Activated CD4-positive, alpha-beta T cell treated with anti-CD3 and anti-CD28 coated beads for 1 hour (primary cell): ENCODE measurements around the gene SLC35C1.
"Not testable (repeated sequence)": the region's sequence is repeated elsewhere in the genome, so short reads cannot be mapped to it uniquely, and the experiment has no call there.

ENCODE experiments used
- DNase-seq: peaks from one replicate; pipeline ENCODE4 v3.0.0-alpha.2; 2020

Gene SLC35C1

DNA sequence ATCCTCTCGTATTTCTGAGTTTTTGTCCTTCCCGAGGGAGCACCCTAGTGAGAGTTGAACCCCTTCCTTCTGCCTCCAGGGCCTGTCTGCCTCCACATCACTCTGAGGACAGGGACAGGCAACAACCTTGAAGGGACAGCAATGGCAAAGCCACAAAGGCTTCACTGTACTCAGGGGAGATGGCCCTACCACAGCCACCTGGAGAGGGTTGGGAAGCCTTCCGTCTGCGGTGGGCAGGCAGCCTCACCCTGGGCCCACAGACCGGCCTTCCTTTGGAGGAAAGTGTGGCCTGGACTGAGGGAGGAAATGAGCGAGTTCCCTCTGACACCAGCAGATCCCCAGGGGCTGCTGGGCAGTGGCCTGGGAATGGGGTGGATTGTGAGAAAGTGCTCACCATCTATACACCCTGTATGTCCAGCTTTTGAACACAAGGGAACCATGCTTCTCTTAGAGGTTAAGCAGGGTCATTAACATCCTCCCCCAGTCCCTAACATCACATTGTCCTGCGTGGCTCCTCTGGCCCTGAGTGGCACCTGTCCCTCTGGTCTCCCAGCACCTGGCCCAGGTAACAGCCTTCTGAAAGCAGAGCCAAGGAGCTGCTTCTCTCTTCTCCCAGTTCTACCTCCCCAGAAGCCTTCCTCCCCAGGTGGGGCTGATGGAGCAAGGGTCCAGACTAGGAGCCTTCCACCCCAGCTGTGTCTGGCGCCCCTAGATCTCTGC is 6.8 kb downstream of the SLC35C1 start:
- DNase-seq = no peak

DNA sequence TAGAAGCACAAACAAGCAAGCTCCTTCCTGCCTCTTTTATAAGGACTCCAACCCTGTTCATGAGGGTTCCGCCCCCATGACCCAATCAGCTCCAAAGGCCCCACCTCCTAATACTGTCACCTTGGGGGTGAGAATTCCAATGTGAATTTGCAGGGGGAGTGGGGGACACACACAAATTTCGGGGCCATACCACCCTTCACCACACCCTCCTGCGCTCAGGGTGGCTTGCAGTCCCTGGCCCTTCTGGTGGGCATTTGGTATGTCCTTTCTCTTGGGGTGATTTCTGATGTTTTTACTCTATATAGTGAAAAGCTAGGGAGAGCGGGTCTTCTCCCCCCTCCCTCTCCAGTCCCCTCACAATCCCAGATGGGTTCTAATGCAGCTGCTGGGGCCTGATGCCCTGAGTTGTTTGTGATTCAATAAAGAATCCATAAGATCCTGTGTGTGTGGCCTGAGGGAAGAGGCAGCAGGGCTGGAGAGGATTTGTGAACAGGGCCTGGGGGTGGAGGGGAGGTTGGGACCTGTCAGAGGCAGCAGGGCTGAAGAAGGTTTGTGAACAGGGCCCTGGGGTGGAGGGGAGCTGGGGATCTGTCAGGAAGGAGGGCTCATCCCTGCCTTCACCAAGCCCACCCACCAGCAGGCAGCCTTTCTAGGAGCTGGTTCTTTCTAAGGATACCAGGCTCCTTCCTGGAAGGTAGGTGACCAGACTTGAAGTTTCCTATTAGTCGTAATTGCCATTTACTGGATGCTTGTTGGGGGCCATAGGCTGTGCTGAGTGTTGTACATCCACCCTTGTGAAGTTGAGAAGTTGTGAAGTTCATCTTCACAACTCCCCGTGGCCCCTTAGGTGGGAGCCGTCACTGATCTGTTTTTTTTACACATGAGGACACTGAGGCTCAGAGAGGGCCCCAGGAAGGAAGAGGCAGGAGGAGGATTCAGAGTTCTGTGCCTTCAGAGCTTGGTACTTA is 7.9 kb downstream of the SLC35C1 start:
- DNase-seq = no peak

DNA sequence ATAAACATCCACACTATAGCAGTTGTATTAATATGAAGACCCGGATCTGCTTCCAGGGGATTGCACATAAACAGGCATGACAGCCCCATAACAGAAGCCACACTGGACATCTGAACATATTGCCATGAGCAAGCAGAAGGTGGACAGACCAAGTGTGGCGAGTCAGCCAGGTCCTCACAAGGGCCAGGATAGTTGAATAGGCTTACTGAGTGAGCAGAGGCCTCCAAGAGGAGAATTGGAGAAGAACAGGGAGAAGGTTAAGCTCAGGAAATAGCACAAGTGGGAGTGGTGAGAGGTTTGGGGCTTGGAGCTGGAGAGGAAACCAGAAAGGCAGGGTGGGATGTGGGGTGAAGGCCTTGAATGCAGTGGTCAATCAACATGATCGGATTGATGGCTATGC is 10.8 kb downstream of the SLC35C1 start:
- no peak for DNase-seq

DNA sequence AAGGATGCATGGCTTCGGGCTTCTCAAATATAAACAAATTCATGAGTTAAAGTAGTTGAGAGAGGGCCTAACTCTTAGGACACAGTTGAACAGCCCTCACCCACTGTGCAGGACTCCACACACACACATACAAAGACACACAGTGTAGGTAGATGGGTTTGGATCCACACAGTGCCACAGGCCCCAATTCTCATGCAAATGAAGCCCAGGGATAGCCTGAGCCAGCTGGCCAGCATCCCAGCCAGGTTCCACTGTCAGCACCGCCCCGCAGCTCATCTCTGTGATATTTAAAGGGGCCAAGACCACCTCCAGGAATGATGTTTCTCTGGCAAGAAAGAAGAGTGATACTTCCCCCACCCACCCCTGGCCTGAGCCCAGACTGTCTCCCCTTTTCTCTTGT is 11.7 kb downstream of the SLC35C1 start:
- DNase-seq = no peak

DNA sequence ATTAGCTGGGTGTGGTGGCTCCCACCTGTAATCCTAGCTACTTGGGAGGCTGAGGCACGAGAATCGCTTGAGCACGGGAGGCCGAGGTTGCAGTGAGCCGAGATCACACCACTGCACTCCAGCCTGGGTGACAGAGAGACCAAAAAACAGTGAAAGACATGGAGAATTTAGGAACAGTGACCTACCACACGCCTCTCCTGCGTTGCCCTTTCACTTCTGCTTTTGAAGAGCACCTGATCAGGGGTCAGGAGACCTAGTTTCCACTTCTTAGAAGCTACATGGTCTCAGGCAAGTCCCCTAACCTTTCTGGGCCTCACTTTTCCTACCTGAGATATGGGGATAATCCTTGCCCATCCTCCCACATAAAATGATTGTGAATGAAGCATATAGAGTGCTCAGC is 12.2 kb downstream of the SLC35C1 start:
- no peak for DNase-seq

DNA sequence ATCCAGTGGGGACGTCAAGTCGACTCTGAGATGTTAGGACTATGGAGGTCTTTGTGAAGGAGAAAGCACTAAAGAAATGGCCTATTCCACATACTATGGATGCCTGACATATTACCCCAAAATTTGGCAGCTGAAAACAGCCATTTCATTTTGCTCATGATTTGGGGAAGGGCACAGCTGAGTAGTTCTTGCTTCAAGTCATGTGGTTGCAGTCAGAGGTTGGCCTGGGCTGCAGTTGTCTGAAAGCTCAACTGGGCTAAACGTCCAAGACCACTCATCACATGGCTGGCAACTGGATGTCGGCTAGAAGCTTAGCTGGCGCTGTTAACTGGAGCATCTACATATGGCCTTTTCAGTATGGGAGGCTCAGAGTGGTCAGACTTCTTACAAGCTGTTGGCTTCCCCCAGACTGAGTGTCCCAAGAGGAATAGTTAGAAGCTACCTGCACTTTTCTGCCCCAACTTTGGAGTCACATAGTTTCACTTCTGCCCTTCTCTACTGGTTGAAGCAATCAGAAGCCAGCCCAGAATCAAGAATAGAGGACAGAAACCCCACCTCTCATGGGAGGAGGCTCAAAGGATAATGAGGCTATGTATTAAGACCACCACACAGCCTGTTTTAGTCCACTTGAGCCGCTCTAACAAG is 14.1 kb downstream of the SLC35C1 start:
- DNase-seq = no peak

DNA sequence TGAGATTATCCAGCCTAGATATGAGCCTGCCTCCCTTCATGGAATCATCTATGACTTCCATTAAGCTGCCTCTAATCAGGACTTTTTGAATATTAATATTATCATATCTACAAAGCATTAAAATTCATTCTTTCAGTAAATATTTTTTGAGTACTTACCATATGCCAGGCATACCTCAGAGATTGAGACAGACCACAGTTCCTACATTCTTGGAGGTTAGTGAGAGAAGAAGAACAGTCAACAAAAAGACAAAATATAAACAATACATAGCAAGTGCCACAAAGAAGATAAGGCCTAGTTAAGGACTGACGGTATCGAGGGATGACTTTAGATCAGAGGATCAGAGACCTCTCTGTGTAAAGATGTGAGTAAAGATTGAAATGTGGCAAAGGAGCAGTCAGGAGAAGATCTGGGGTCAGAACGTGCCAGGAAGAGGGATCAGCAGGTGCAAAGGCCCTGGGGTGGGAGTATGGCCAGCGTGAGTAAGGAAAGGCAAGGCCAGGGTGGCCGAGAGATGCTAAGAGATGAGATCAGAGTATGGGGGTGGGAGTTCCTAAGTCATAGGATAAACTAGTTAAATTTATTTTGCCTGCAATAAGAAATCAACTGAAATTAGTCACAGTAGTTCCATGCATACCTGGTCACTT is 15.4 kb downstream of the SLC35C1 start:
- no peak for DNase-seq

DNA sequence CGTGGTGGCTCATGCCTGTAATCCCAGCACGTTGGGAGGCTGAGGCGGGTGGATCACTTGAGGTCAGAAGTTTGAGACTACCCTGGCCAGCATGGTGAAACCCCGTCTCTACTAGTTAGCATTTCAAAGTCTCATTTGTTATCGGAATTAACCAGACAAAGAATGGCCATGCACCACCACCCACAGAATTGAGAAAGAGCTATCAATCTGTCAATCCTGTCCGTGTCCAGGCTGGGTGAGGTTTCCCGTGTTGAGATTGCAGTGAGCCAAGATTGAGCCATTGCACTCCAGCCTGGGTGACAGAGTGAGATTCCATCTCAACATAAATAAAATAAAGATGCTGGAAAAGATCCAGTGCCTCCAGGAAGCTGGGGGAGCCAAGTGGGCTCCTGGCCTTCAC is 21.5 kb downstream of the SLC35C1 start:
- DNase-seq = not testable (repeated sequence)

DNA sequence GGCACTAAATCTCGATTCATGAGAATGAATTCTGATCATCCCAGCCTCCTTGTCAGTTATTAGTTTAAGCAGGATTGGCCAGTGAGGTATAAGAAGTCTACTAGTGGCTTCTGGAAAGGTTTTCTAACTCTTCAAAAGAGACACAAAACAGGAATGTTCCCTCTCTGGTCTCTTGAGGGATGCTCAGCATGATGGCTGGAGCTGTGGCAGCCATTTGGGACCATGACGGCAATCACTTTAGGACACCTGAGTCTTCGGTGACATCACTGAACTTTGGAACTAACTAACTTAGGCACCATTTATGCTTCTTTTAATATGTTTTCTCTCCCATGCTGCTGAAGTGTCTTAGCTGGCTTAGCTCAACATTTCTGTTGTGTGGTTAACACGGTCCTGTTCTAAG is 22.2 kb downstream of the SLC35C1 start:
- no peak for DNase-seq

DNA sequence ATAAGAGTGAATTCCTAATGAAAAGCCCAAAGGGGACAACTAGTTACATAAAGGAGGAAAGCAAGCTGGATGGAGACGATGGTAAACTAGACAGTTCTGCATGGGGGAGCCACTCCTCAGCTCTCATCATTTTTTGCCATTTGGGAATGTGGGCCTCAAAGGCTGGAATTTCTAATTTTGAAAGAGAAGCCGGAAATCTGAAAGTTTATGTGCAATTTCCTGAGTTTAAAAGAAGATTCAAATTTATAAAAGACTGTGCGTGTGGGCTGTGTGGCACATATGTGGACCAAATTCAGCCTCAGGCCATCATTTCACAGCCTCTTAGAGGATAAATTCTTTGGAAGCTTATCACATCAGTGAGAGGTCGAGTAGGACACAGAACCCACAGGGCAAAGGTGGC is 24.0 kb downstream of the SLC35C1 start:
- DNase-seq = no peak

DNA sequence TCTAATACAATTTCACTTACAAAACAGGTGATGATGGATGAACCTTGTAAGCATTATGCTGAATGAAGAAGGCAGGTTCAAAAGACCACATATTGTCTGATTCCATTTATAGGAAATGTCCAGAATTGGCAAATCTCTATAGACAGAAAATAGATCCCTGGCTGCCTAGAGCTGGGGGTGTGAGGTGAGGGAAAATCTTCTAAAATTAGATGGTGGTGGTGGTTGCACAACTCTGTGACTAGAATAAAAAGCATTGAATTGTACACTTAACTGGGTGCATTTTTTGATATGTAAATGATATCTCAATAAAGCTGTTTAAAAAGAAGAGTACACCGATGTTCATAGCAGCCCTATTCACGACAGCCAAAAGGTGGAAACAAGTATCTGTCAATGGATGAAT is 25.6 kb downstream of the SLC35C1 start:
- DNase-seq = no peak

DNA sequence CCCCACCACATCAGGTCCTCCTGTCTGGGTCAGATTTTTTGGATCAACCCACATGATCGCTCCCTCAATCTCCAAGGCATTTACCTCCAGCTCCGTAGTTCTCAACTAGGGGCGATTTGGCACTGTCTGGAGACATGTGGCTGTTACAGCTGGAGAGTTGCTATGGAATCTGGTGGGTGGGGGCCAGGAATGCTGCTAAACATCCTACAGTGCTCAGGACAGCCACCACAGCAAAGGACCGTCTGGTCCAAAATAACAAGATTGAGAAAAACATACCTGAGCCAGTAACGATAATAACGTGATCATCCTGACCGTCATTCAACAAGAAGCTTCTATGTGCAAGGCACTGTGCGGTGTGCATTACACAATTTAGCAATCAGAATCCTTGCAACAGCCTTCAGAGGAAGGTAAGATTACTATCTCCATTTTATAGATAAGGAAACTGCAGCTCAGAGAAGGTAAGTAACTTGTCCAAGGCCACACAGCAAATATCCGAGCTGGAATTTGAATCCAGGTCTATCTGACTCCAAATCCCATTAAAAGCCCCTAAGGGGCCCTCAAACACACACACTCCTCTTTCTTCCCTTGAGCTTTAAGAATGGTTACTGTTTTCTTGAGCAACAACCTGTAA is 28.0 kb downstream of the SLC35C1 start:
- DNase-seq = no peak

DNA sequence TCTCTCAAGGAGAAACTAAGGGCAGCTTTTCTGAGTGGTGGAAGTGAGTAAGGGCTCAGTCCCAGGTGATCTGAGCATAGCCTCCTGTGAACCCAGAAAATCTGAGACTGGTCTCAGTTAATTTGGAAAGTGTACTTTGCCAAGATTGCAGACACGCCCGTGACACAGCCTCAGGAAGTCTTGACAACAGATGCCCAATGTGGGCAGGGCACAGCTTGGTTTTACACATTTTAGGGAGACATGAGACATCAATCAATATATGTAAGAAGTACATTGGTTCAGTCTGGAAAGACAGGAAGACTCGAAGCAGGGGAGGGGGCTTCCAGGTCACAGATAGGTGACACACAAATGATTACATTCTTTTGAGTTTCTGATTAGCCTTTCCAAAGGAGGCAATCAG is 28.8 kb downstream of the SLC35C1 start:
- no peak for DNase-seq

DNA sequence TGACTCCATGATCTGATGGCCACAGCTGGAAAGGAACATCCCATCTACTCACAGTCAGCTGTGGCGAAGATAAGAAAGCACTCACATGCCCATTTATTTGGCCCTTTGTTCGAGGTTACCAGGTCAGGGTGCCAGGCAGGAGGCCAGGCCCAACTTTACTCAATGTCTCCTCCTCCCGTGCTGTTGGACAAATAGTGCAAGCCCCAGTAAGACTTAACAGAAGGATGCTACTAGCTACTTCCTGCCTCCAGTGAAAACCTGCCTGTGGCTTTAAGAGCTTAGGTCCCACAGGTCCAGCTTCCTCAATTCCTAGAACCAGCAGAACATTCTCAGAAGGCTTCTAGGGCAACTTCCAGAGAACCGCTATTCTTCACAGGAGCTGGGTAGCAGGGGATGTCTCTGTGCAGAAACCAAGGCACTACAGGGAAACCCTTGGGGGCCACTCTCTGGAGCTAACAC is 29.4 kb downstream of the SLC35C1 start:
- DNase-seq = no peak

DNA sequence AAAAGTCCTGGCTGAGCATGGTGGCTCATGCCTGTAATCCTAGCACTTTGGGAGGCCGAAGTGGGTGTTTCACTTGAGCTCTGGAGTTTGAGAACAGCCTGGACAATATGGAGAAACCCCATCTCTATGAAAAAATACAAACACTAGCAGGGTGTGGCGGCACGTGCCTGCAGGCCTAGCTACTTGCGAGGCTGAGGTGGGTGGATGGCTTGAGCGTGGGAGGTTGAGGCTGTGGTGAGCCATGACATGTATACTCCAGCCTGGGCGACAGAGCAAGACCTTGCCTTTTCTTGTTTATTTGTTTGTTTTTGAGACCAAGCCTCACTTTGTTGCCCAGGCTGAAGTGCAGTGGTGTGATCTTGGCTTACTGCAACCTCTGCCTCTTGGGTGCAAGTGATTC is 34.3 kb downstream of the SLC35C1 start:
- DNase-seq = no peak

DNA sequence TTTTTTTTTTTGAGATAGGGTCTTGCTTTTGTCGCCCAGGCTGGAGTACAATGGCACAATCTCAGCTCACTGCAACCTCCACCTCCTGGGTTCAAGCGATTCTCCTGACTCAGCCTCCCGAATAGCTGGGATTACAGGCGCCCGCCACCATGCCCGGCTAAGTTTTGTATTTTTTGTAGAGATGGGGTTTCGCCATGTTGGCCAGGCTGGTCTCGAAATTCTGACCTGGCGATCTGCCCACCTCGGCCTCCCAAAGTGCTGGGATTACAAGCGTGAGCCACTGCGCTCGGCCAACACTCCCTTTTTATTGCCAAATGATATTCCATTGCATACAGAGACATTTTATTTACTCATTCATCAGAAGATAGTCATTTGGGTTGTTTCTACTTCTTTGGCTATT is 35.3 kb downstream of the SLC35C1 start:
- not testable (repeated sequence) for DNase-seq

DNA sequence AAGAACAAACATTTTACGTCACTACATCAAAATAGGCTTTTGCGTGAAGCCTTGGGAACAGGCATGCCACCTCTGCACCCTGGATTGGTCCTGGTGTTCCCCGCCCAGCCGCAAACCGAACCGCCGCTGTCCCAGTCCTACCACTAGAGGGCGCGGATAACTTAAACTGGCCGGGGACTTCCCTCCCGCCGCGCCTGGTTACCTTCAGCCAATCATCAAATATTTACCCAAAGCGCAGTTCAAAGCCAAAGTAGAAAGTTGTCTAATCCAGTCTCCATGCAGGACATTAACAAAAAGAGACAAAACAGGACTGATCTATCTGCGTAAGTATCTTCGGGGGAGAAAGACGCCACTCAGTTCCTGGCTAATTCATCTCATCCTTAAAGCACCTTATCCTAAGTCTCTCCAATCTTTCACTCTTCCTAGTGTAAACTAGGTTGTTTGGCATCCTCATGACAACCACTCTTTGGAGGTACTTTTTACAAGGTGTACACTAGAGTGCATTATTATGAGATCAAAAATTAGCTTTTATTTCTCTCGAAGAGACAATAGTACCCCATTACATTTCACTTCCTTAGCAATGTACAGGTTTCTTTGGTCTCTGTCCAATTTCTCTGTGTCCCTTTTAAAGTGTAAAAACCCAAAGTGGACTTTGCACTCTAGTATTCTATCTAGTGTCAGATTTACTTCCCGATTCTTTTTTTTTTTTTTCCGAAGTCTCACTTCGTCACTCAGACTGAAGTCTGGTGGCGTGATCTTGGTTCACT is 38.4 kb downstream of the SLC35C1 start:
- peak; percentile 77 for DNase-seq

DNA sequence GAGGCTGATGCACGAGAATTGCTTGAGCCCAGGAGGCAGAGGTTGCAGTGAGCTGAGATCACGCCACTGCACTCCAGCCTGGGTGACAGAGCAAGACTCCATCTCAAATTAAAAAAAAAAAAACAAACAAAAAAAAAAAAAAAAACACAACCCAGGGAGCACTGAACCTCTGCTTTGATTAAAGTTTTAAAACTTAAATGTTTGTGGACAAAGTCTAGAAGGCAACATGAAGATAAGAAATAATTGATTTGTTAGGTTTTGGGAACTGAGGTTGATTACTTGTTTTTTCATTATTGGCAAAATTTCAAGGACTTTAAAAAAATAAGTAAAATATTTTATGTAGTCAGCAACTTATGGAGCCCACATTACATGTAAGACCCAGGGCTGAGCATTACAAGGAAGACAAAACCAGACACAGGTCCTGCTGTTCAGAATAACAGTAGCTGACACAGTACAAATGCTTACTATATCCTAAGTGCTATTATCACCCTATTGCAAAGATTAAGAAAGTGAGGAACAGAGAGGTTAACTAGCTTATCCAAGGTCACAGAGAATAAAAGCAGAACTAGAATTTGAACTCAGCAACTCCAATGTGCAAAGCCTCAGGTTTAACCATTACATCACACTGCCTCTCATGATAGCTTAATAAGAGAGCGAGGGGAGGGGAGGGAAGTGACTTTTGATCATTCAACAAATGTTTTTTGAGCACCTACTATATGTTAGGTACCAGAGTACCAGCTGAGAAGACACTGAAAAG is 40.1 kb downstream of the SLC35C1 start:
- no peak for DNase-seq

DNA sequence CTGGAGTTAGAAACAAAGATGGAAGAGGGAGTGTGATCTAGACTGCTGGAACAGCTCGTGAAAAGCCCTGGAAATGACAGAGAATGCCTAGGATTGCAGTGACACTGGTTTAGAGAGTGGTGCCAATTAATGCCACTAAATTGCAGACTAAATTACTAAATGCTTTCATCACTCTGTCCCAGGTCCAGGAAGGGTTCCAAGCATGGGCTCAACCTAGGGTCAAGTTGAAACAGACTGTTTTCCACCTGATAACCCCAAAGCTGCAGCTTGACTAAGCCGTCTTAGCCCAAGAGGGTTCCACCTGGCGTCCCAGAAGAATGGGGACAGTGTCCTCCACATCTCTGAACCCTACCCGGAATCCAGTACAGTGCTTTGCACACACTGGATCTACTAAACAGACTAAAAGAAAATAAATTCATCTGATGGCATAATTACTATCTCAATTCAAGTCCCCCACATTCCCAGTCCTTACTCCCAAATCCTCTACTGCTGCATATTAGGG is 41.3 kb downstream of the SLC35C1 start:
- DNase-seq = no peak

DNA sequence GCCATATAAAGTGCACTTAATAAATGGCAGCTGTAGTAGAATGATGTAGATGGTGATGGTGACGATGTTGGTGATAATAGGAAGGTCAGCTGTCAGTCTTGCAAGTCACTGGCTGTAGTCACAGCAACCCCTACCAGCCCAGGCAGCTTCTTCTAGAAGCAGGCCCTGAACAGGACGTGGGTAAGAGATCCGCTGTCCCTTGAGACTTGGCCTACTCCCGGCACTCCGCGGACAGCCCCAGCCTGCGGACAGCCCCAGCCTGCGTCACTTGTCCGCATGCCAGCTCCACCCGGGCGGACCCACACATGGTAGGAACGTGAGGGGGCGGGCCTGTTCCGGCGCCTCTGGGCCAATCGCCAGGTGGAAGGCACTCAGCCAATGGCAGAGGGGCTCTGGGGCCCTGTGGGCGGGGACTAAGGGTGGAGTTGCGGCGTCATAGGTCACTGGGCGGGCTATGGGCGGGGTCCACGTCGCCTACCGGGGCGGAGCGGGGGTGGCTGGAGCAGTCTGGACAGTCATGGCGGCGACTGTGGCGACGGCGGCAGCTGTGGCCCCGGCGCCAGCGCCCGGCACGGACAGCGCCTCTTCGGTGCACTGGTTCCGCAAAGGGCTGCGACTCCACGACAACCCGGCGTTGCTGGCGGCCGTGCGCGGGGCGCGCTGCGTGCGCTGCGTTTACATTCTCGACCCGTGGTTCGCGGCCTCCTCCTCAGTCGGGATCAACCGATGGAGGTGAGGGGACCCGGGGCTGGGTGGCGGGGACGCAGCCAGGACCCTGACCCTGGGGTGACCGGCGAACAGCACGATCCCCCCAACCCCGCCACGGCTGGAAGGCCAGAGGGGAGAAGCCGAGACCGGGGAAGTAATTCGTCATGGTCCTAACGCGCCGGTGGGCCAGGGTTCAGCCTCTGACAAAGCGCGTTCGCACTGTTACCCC is 42.3 kb downstream of the SLC35C1 start, which contains the start of gene CRY2:
Gene CRY2, plus strand, starts transcription at position 502 of the 937 bp plus-strand sequence. Its CDS starts 16 bp downstream, at position 518.
- peak; percentile 97 for DNase-seq
